ENCODE data around the gene HSF2BP. TPM values are rescaled to one million over a fixed set of nuclear protein-coding genes. Genes with fewer than 3 reads are reported as not detected.

Gene HSF2BP
- total and polyA plus RNA-seq, 2 of the 8 experiments (the other 6 are each of a cell fraction or from before 2014, with no cell fraction given) = 0.51 to 0.93 TPM

DNA sequence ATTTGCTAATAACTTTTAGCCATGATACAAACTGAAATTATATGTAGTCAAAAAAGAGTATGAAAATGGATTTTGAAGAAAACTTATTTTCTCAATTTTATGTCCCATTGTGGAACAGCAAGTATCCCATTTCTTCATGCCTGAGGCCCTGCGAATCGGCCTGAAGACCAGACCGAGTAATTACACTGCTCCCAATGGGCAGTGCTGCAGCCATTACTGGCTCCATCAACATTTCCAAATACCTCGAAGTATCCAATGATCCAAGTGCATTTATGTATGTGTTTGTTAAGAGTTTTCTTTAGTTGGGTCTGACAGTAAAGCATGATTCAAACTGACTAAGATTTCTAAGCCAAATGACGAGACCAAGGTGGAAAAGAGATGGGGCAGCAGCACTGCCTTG is 44.4 kb downstream of the HSF2BP start:
- H2BK20ac ChIP-seq (ENCODE audit: low read length) = no peak overlapping the region
- no peaks in the 10 kb centered on the region for H3K27me3 ChIP-seq (replicated peaks in 1 of 4; ENCODE audit: control insufficient read depth in 3 of 4, extremely low read depth in 1 of 4, insufficient read depth in 3 of 4, low read length in 3 of 4)
- no peak overlapping the region for H2BK120ac ChIP-seq (replicated peaks; ENCODE audit: low read depth, low read length)
- no peak overlapping the region for H3K27ac ChIP-seq (ENCODE audit: low read depth, low read length)
- no peak for FAIRE-seq
- H3K18ac ChIP-seq (ENCODE audit: extremely low read depth, low read length) = no peak overlapping the region
- no peaks in the 10 kb centered on the region for H4K20me1 ChIP-seq (replicated peaks in 1 of 2; ENCODE audit: control insufficient read depth in 1 of 2, insufficient read depth in 2 of 2, low read length in 2 of 2)
- no peaks in the 10 kb centered on the region for H3K36me3 ChIP-seq (ENCODE audit: control insufficient read depth in 2 of 4, insufficient read depth in 4 of 4, low read length in 3 of 4)
- no peak overlapping the region for H3K14ac ChIP-seq (ENCODE audit: insufficient read length)
- H4K8ac ChIP-seq (ENCODE audit: extremely low read depth, insufficient read depth, low read length) = no peak overlapping the region
- H3K4me3 ChIP-seq (ENCODE audit: extremely low read depth in 1 of 4, insufficient read depth in 2 of 4, low read depth in 3 of 4, low read length in 4 of 4) = no peak overlapping the region
- H3K79me1 ChIP-seq (ENCODE audit: low read depth, low read length) = no peaks in the 10 kb centered on the region
- H2BK15ac ChIP-seq (ENCODE audit: low read length) = no peak overlapping the region
- ChIA-PET POLR2A (ENCODE audit: partially characterized antibody) (no interaction called here), CTCF (ENCODE audit: partially characterized antibody) (no interaction called here)
- H4K5ac ChIP-seq (ENCODE audit: insufficient read length, low read depth, low read length) = no peak overlapping the region
- H3K23ac ChIP-seq (ENCODE audit: insufficient read length) = no peak overlapping the region
- no peak overlapping the region for H3K4me2 ChIP-seq (ENCODE audit: insufficient read depth in 1 of 2, low read depth in 2 of 2, low read length in 2 of 2)
- no peaks in the 10 kb centered on the region for H3K4me1 ChIP-seq (replicated peaks in 1 of 4; ENCODE audit: control insufficient read depth in 3 of 4, insufficient read depth in 4 of 4, low read length in 3 of 4)
- no peak overlapping the region for H4K91ac ChIP-seq (replicated peaks; ENCODE audit: insufficient read length, low read length)
- H2BK5ac ChIP-seq (ENCODE audit: low read depth, low read length) = no peak overlapping the region
- H3K56ac ChIP-seq (replicated peaks; ENCODE audit: insufficient read length, low read depth, low read length) = no peak overlapping the region
- 97% methylated on average over 5 of the region's 5 CpGs; no CpG with 5 or more reads in 1 of the 2 experiments for WGBS, 2 experiments (ENCODE audit: extremely low coverage in 1 of 2, insufficient coverage in 1 of 2, insufficient read length in 1 of 2, insufficient replicate concordance in 2 of 2, low coverage in 1 of 2, low lambda C conversion rate in 2 of 2, missing lambda C conversion rate in 1 of 2)
- no peak overlapping the region for H3K9ac ChIP-seq (replicated peaks in 1 of 4; ENCODE audit: extremely low read depth in 1 of 4, low read depth in 3 of 4, low read length in 3 of 4)
- no peak overlapping the region for H2BK12ac ChIP-seq (ENCODE audit: low read depth, low read length)
- no peak for DNase-seq (ENCODE audit: low read depth in 1 of 2, low spot score in 2 of 2)
- no peaks in the 10 kb centered on the region; the same call in 1 of the 2 replicates for H3K23me2 ChIP-seq (ENCODE audit: low read depth, low read length)
- no peak overlapping the region for H3K4ac ChIP-seq (replicated peaks; ENCODE audit: insufficient read length, low read depth, low read length)
- H2AK5ac ChIP-seq (ENCODE audit: low read depth, low read length) = no peak overlapping the region
- H3K79me2 ChIP-seq (ENCODE audit: control insufficient read depth in 1 of 2, insufficient read depth in 2 of 2, low read length in 2 of 2) = no peaks in the 10 kb centered on the region
- no peak overlapping the region for H2AFZ ChIP-seq (ENCODE audit: low read length)
- no peaks in the 10 kb centered on the region for H3K9me3 ChIP-seq (ENCODE audit: insufficient read depth in 2 of 2, low read depth in 1 of 2, low read length in 1 of 2)
- TF ChIP-seq NANOG (IDR thresholded peaks at IDR 0.05; ENCODE audit: insufficient read depth, low read depth, low read length, poor library complexity, severe bottlenecking) (no peak), USF2 (IDR thresholded peaks at IDR 0.05; ENCODE audit: low read length) (no peak), RFX5 (IDR thresholded peaks at IDR 0.05; ENCODE audit: borderline replicate concordance, low read depth, low read length) (no peak), CBX8 (IDR thresholded peaks at IDR 0.05; ENCODE audit: borderline replicate concordance, low read depth, low read length) (no peak), JUND (IDR thresholded peaks at IDR 0.05; ENCODE audit: low read length) (no peak), BRCA1 (IDR thresholded peaks at IDR 0.05; ENCODE audit: low read depth, low read length) (no peak), KDM1A (IDR thresholded peaks at IDR 0.05; ENCODE audit: borderline replicate concordance, low read length) (no peak)
